ENCODE data around the gene CHST4.
"Not testable (repeated sequence)": the region's sequence is repeated elsewhere in the genome, so short reads cannot be mapped to it uniquely, and the experiment has no call there.

Gene CHST4

DNA sequence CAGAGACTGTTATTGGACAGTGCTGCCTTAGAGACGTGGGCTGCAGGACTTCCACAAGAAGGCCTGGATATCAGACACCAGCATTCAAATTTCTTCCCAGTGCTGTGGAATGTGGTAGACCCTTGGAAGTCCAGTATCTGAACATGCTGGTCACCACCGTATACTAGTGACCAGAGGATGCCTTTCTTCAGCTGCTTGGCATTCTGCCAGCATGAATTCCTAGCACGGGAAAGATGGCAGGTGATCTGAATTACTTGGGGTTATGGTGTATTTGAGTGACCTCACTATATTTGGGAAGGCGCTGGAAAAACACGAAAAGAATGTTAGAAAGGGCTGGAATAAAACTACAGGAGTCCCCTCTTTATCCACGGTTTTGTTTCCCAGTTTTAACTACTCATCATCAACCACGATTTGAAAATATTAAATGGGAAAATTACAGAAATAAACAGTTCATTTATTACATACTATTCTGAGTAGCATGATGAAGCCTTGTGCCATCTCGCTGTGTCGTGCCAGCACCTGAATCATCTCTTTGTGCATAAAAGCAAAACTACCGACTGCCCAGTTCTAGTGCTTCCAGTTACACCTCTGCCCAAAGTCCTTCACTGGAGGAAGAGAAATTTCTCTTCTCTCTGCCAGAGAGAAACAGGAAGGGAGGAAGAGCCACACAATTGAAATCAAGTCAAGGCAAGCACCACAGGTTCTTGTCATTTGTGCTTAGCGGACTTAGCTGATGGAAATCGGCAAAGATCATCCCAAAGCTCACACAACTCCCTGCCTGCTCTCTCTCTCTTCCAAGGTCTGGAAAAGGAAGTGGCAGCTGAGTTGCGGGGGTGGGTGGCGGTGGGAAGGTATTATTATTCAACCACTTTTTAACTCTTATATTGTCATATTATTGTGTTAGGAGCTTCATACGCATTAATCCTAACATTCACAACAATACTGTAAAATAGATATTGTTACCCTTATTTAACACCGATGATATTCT, 1.4 kb upstream of the CHST4 start:
- no peak for DNase-seq

DNA sequence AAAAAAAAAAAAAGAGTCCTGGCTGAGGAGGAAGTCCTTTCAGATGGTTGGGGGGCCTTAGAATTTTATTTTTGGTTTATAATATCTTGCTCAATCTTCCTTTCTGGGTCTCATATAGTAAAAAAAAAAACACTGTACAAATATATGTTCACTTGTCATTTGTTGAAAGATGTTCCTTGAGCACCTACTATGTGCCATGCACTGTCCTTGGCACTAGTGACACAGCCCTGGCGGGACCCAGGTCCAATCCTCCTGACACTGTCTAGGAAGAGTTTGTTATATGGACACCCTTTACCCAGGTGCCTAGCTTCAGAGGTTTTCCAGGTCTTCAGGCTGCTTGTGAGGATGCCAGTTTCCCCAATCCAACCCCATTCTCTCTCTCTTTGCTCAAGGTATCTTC, 2.0 kb downstream of the CHST4 start:
- no peak for DNase-seq

DNA sequence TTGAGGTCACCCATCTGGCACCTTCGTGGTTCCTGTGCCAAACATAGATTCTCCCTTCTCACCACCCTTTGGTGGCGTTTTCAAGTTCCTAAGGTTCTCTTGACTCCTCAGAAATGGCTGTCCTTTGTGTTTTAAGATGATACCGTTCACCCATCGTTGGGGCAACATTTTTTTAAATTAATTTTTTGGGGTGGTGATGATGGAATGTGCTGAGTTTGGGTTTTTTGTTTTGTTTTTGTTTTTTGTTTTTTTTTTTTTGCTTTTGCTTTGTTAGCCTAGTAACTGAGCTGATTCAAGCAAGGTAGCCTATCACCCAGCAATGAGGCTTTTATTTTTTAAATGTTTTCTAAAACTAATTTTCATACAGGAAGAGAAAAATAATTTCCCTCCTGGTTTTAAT, 2.6 kb downstream of the CHST4 start:
- DNase-seq, result no peak

DNA sequence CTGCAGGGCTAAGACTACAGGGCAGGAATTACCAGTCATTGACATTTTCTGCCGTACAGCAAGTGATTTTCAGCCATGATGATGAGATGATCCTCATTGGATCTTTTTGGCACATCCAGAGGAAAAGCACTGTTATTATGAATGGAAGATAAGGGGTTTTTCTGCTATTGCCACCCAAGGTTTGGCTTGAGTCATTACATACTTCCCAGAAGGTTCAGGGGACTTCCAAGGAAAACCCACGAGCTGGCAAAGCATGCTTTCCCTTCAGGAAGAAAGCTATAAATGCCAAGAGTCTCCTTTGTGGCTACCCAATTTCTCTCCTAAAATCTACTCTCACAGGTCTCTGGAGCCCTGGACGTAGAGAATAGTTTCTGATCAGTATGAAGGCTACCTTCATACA, 6.1 kb downstream of the CHST4 start:
- no peak for DNase-seq

DNA sequence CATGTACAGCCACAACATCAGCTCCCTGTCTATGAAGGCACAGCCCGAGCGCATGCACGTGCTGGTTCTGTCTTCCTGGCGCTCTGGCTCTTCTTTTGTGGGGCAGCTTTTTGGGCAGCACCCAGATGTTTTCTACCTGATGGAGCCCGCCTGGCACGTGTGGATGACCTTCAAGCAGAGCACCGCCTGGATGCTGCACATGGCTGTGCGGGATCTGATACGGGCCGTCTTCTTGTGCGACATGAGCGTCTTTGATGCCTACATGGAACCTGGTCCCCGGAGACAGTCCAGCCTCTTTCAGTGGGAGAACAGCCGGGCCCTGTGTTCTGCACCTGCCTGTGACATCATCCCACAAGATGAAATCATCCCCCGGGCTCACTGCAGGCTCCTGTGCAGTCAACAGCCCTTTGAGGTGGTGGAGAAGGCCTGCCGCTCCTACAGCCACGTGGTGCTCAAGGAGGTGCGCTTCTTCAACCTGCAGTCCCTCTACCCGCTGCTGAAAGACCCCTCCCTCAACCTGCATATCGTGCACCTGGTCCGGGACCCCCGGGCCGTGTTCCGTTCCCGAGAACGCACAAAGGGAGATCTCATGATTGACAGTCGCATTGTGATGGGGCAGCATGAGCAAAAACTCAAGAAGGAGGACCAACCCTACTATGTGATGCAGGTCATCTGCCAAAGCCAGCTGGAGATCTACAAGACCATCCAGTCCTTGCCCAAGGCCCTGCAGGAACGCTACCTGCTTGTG, 10.7 kb downstream of the CHST4 start:
- DNase-seq, result no peak

DNA sequence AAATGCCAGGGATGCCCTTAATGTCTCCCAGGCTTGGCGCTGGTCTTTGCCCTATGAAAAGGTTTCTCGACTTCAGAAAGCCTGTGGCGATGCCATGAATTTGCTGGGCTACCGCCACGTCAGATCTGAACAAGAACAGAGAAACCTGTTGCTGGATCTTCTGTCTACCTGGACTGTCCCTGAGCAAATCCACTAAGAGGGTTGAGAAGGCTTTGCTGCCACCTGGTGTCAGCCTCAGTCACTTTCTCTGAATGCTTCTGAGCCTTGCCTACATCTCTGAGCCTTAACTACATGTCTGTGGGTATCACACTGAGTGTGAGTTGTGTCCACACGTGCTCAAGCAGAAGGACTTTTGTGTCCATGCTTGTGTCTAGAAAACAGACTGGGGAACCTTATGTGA, 11.4 kb downstream of the CHST4 start:
- DNase-seq, result no peak

DNA sequence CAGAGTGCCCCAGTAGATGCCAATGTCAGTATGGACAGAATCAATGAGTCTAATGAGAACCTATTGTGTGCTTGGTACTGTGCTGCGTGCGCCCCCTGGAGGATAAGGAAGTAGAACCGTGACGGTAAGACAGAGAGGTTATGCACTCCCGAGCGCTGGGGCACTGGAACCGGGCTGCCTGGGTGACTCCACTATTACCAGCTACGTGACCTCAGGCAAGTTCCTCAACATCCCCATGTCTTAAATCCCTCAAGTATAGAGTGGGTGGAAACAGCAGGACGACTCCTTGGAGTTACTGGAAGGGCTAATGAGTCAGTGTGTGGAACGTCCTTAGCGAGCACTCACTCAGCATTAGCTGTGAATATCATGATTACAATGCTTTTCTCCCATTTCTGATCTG, 16.2 kb downstream of the CHST4 start:
- no peak for DNase-seq

DNA sequence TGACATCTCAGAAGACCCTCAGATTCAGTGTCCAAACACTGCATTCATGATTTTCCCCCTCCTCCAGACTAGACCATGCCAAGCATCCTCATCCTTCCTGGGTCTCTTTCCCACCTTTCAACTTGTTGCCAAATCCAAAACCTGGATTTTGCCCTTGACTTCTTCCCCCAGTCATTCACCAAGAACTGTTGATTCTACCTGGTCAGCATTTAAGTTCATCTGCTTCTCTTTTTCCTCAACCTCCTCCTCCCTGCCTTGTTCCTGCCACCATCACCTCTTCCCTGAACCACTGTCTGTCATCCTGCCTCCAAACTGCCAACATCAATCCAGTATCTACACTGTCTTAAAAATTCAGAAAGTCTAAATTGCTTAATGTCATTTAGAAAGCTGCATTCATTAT, 20.9 kb downstream of the CHST4 start:
- no peak for DNase-seq

DNA sequence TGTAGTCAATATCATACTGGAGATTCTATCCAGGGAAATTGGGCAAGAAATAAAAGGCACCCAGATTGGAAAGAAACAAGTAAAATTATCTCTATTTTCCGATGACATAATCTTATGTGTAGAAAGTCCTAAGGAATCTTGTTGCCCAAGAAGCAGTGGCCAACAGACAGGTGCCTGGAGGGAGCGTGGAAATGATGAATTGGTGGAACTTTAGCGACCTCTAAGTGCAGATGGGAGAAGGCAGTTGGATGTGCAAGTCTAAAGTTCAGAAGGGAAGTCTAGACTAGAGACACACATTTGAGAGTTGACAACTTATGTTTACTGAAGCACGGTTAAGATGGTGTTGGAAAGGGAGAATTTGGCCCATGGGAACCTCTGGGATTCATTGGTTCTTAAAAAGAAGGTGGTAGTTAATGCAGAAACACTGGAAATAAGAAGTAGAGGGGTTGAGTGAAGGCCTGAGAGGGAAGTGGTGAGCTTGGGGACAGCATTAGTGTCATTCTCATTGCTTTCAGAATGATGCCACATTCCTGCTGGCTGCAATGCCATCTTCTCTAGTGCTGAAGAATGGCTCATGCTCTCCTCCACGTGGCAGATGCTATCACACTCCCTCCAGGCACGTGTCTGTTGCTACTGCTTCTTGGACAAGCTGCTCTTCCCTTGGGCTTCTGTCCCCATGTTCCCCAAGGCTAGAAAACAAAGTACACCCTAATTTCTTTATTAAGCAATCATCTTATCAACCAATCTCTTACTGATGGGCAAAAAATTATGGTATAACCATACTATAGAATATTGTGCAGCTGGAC, 26.7 kb downstream of the CHST4 start:
- no peak for DNase-seq

DNA sequence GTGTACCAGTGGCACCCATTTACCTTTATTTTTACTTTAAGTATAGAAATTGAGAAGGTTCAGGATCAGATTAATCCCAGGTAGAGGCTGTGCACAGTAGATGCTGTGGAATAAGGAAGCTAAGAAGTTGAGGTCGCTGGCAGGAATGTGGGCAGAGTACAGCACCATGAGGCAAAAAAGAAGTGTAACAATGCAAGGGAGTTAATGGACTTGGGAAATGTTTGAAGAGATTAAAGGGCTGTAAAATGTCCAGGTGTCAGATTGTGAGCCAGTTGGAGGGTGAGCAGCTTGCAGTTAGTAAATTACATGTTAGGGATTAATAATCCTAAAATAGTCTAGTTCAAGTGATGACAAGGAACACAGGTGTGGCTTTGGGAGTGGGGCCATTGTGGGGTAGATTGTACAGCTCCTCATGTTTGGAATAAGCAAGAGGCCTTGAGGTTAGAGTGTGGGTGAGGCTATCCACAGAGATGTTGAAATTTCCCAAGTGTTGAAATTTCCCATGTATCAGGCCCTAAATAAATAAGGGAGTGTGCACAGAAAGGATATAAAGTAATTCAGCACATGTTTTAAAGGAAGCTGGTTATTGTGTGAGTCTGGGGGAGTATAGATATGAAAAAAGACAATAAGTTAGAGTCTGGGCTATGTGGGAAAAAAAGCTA, 29.1 kb downstream of the CHST4 start:
- no peak for DNase-seq

DNA sequence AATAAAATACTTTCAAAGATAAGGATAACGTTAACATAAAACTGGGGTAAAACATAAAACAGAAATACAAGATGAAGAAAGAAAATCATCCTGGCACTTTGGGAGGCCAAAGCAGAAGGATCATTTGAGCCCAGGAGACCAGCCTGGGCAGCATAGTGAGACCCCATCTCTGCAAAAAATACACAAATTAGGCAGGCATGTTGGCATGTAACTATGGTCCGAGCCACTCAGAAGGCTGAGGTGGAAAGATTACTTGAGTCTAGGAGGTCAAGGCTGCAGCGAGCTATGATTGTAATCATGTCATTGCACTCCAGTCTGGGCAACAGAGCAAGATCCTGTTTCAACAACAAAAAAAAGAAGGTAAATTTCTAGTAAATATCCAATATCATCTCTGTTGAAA, 31.1 kb downstream of the CHST4 start:
- DNase-seq, result no peak

DNA sequence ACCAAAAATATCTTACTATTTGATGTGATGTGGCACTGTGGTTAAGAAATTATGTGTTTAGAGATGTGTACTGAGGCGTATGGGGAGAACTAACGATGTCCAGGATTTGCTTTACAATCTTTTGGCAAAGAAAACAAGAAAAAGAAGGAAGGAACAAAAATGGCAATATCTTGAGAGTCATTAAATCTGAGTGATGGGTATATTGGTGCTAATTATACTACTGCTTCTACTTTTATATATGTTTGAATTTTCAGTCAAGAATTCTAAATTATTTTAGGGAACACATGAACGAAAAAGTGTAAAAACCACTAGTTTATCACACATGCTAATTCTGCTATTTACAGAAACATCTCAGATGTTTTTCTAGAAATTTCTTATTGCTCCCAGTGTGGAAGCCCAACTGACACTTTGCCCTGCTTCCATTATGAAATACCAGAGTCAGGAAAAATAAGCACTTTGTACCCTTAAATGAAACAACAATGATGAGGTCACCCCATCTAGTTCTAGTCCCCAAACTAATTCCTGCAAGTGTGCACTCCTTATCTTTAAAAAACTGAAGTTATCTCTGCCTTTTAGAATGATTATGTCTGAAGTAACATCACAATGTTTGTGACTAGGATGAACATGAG, 31.8 kb downstream of the CHST4 start:
- no peak for DNase-seq

DNA sequence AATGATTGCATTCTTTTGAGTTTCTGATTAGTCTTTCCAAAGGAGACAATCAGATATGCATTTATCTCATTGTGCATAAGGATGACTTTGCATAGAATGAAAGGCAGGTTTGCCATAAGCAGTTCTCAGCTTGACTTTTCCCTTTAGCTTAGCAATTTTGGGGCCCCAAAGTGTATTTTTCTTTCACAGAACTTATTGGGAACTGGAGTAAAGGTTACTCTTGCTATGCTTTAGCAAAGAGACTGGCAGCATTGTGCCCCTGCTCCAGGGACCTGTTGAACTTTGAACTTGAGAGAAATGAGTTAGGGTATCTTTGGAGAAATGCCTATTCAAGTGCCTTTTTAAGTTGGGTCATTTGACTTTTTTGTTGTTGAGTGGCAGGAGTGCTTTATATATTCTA, 33.6 kb downstream of the CHST4 start:
- DNase-seq, result no peak

DNA sequence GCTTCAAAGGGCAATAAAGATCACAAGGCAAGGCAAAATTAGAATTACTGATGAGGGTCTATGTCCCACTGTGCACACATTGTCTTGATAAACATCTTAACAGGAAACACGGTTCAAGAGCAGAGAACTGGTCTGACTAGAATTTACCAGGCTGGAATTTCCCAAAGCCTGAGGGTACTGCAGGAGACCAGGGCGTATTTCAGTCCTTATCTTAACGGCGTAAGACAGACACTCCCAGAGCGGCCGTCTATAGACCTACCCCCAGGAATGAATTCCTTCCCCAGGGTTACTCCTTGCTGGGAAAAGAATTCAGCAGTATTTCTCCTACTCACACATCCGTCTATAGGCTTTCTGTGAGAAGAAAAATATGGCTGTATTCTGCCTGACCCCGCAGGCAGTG, 35.7 kb downstream of the CHST4 start:
- not testable (repeated sequence) for DNase-seq

DNA sequence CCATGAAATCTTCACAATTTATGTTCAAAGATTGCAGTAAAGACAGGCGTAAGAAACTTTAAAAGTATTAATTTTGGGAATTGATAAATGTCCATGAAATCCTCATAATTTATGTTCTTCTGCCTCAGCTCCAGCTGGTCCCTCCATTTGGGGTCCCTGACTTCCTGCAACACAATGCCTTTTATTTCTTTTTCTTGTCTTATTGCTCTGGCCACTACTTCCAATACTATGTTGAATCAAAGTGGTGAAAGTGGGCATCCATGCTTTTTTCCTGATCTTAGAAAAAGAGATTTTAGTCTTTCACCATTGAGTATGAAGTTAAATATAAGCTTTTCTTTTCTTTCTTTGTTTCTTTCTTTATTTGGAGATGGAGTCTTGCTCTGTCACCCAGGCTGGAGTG, 36.3 kb downstream of the CHST4 start:
- DNase-seq, result no peak

DNA sequence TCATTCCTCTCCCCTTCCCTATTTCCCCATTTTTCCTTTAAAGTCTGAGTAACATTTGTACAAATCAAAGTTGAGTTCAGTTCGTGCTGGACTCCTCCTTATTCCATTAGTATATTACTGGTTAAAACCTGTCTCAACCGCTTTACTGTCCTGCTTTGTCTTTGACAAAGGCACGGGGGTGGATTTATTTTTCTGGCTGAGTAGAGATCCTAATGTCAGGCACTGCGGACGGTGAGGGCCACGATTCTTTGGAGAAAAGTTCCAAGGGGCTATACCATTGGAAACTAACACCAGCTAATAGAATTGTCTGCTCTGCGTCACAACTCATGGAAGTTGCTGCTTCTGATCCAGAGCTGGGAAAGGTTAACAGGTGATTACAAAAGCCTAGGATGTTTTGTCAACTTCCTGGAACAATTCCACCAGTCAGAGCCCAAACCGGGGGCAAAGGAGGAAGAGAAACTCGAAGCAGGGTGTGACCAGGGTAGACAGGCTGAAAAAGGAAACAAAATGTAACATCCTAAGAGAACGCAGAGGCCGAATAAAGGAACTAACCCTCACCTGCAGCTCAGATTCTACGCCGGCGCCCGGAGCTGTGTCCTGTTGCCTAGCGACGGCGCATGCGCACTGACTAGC, 38.2 kb downstream of the CHST4 start:
- no peak for DNase-seq

DNA sequence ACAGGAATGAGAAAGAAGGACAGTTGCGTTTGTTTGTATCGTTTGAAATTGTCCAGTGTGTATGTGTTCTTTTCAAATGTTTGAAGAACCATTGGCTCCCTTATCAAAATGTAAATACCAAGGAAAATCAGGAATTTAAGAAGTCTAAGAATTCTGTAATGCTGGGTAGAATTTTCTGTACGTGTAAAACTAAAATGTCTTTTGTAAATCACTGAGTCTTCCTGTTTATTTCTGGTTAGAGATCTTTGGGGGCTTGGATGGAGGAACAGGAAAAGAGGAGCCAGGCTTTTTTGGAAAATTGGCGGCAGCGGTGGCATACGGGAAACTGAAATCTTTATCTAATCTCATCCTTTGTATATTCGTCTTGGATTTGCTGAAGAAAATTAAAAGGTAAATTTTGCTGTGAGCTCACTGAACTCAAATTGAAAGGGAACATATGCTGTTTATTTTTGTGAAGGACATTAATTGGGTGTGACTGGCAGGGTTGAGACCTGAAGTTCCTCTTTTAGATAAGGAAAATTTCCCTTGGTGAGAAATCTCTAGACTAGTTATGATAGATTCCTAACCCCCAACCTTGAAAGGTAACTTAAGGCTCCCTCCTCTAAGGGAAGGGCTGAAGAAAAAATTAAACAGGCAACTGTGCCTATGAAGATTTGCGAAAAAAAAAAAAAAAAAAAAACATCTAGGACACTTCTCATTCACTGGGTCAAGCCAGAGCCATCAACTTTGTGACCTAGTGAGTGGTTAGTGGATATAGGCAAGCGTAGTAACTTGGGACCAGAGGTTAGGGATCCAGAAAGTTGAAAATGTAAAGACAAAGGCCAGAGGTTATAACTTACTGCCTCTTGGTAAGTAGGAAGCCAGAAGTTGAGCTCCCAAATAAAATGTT, 39.8 kb downstream of the CHST4 start:
- no peak for DNase-seq

DNA sequence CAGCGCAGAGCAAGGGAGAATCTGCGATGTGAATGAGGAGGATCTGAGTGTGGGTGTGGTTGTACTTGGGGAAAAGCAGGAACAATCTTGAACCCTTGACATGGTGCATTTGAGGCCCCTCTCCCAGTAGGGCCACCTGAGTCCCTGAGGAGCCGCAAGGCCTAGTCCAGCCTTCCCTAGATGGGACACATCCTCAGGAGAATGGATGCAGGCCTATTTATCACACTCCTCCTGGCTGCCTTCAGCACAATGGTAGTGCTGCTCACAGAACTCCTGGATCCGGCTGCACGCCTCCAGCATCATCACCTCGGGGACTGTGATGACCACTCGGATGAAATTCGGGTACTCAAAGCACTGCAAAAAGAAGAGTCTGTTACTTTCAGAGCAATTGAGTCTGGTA, 41.7 kb downstream of the CHST4 start:
- no peak for DNase-seq

DNA sequence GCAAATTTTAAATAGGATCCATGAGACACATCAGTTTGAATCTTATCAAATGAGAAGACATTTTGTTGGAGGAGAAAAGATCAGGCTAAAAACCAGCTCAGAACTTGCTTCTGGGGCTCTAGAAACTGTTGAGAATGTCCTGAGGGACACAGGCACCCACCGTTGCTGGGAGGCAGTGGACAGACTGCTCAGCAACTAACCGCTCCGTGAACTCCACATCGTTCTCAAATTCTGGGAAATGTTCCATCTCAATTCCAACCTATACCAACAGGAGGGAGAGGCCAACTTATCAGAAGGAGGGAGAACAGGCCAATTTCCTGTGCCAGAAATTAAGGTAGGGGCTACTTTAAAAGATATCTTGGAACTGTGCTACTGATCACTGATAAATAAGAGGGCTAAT, 42.3 kb downstream of the CHST4 start:
- no peak for DNase-seq

DNA sequence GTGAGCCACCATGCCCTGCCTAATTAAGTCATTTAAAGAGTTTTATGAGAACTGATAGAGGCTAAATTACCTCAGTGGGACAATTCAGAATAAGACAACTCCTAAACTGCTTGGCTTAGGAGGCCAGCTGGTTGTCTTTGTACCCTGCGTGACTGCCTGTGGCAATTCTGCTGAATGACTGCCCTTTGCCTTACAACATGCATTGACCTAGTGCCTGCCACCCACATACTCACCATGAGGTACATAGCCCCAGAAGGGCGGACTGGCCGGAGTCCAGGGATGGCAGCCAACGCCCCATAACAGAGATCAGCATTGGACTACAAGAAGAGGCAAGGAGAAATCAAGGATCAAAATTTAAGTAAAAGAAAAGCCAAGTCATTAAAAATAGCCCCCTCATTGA, 43.4 kb downstream of the CHST4 start:
- DNase-seq, result no peak

DNA sequence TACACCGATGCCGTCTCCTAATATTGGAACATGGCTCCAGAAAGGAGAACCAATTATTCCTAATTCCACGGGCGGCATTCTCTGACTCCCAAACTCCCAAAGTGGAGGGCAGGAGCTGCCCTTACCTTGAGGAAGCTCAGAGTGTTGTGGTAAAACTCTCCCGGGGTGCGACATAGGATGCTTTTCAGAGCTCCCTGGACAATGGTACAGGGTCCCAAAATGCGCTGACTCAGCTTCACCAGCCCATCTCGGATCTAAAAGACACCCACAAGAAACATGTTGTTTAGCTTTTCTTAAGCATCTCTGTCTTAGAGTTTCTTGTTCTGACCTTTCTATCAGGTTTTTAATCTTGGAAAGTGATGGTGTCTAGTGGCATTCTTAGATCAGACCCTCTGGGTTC, 43.9 kb downstream of the CHST4 start:
- DNase-seq, result no peak
